GM18526 (cell line): ENCODE data around the gene IL17RE.
A peak's percentile ranks its signal among the peaks of the same experiment; 100 is the strongest.

Experiments used
- POLR2A ChIP-seq: IDR thresholded peaks from 3 replicates; pipeline ENCODE4 v1.6.1; 2011; ENCODE audit not compliant: insufficient read length; ENCODE audit errors: extremely low read depth

Gene IL17RE

DNA sequence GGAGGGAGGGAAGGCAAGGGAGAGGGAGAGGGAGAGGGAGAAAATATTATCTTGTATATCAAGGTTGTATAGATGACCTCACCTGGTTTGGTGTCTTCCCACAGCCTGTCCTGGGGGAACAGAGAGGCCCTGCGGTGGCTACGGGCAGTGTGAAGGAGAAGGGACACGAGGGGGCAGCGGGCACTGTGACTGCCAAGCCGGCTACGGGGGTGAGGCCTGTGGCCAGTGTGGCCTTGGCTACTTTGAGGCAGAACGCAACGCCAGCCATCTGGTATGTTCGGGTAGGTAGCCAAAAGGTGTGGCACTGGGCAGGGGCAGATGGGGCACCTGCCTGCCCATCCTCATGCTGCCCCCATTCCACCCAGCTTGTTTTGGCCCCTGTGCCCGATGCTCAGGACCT is 38.1 kb downstream of the IL17RE start:
- no peak for TF ChIP-seq POLR2A

DNA sequence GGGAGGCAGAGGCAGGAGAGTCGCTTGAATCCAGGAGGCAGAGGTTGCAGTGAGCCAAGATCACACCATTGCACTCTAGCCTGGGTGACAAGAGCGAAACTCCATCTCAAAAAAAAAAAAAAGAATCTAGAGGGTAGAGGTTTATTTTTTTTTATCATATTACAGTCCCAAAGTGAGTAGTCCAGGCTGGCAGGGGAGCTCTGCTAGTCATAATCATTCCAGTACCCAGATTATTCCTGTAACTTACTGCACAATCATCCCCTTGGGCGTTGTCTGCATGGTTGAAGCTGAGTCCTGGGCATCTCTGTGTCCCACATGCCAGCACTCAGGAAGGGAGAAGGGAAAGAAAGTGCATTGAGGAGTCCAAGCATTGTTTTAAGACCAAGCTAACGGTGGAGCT is 39.5 kb downstream of the IL17RE start:
- no peak for TF ChIP-seq POLR2A

DNA sequence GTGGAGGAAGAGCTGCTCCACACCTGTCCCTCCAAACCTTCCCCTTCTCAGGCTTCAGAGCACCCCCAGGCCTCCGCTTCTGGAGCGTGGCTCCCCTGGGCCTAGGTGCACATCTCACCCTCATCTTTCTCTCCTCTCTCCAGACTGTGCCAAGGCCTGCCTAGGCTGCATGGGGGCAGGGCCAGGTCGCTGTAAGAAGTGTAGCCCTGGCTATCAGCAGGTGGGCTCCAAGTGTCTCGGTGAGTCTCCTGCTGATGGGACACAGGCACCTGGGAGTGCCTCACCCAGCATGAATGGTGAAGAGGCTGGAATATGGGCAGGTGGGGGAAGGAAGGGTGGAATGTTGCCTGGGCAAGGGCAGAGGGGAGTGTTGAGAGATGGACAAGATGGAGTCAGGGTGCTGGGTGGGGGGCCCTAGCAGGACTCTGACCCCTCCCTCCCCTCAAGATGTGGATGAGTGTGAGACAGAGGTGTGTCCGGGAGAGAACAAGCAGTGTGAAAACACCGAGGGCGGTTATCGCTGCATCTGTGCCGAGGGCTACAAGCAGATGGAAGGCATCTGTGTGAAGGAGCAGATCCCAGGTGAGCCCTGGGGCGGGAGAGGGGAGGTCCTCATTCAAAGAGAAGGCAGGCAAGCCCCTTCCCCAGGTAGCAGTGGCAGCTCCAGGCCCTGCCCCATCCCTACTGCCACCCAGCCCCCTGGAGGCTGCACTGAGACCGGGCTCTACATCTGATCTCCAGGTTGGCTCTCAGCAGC is 40.5 kb downstream of the IL17RE start:
- no peak for TF ChIP-seq POLR2A

DNA sequence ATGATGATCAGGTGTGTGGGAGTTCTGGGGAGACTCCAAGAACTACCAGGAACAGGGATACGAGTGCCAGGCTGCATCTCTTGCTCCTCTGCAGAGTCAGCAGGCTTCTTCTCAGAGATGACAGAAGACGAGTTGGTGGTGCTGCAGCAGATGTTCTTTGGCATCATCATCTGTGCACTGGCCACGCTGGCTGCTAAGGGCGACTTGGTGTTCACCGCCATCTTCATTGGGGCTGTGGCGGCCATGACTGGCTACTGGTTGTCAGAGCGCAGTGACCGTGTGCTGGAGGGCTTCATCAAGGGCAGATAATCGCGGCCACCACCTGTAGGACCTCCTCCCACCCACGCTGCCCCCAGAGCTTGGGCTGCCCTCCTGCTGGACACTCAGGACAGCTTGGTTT is 41.6 kb downstream of the IL17RE start:
- TF ChIP-seq POLR2A = no peak

DNA sequence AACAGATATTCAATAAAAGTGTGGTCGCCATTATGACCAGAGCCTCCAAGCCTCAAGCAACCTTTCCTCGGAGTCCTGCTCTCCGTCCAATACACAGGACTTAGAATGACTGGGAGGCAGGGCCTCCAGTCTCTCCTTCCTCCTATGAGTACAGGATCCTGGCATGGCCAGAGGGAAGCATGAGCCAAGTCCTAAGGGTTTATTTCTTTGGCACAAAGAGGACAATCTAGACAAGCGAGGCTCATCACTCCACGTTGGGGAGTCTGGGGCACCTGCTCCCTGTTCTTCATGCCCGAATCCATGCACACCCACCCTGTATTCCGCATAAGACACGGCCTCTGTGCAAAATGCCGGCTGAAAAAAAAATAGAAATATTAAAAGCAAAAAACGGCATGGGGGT is 42.7 kb downstream of the IL17RE start:
- no peak for TF ChIP-seq POLR2A

DNA sequence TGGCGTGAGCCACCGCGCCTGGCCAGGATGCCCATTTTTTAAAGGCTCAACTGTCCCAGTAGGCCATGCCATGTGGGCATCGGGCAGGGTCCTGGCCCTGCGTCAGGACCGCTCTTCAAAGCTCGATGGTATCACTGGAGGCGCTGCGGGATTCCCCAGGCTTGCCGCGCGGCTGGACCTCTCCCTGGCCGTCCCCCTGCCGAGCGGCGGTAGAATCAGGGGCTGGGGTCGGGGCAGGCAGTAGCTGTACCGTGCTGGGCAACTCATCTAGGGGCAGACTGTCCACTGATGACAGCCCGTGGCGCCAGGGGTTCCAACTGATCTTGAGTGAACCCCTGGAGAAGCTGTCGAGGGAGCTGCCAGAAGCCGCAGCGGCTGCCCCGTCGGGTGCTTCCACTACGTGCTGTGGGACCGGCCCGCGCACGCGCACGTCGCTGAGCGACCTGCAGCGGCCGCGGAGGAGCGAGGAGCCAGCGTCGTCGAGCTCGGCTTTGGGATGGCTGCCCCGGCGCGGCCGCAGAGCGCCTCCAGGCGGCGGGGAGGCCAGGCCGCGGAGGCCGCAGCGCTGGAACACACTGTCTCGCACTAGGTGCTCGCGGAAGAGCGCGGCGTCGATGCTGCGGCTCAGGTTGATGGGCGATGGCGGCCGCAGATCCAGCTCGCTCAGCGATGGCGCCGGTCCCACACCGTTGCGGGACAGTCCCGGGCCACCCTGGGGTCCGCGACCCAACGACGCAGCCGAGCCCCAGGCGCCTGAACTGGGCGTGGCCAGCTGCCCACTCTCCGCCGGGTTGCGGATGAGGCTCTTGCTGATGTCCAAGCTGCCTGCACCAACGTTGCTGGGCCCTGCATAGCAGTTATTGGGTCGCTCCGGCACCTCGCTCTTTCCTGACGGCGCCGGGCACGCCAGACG is 43.7 kb downstream of the IL17RE start:
- peak; percentile 55 for TF ChIP-seq POLR2A

DNA sequence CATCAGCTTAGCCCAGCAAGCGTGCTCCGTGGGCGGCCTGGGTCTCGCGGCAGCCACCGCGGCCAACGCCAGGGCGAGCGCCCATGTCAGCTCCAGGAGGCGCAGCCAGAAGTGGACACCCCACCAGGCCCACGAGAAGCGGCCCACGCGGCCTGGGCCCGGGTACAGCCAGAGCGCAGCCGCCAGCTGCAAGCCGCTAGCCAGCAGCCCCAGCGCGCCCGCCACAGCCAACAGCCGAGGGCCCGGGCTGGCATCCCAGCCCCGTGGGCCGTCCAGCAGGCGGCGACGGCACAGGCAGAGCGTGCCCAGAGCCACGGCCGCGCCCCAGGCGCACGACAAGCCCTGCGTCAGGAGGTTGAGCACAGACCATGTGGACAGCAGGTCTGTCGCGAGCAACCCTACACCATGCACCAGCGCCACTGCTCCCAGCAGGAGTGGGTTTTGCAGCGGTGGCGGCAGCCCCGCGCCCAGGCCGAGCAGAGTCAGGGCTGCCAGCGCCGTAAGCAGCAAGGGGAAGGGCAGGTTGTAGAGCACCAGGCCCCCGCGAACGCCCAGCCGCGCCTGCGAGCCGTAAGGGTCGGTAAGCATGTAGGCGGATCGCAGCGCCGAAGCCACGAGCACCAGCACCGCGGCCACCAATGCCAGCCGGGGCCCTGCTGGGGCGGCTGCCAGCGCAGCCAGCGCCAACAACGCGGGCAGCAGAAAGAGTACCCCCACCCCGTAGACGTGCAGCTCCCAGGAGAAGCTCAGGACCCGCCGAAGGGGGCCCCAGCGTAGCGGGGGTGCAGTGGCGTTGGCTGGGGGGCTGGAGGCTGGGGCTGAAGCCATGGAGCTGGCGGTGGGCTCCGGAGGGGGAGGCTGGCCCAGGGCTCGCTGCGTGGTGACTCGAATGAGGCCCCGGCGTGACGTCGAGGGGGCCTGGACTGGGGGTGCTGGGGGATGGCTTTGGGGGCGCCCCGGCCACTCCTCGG is 44.7 kb downstream of the IL17RE start:
- no peak for TF ChIP-seq POLR2A

DNA sequence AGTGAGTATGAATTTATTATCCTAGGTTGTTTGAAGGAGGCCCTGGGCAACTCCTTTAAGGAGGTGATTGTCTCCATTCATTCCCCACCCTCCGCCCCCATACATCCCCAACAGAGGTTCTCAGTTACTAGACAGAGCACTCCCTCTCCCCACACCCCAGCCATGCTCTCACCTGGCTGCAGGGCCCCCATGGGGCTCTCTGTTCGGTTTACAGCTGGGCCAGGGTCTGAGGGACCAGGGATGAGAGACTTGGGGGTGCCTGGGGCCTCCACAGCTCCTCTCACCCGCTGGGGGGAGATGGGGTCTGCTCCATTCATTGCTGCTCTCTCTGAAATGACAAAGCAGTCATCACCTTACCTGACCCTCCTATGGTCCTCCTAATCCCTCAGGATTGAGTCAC is 45.9 kb downstream of the IL17RE start:
- no peak for TF ChIP-seq POLR2A

DNA sequence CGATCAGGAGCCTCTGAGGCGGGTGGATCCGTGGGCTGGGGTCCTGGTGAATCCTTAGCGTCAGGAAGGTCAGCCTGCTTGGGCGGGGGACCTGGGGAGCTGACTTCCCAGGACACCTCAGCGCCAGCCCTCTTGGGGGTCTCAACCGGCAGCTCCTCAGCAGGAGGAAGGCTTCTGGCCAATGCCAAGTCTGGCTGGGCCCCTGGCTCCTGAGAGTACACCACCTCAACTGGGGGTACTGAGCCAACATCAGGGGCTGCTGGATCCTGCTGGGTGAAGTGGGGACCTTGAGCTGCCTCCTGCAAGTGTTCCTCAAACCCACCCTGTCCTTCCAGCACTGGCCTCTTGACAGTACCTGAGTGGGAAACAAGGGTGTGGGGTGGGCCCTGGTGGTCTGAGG is 46.5 kb downstream of the IL17RE start:
- TF ChIP-seq POLR2A = no peak

DNA sequence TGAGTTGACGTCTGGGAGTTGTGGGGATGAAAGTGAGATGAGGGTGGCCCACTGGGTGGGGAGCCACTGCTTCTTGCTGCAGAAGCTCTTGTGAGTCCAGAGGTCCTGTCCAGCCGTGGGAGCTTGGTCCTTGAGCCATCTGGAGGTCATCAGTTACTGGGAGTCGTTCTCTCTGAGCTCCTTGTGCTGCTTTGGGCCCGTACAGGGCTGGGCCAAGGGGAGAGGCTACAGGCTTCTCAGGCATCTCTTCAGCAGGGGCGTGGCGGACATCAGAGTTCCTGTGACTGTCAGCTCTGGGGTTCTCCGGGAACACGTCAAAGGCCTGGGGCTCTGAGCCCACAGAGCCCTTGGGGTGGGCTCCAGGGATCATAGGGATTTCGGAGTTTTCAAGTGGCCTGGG is 47.0 kb downstream of the IL17RE start:
- TF ChIP-seq POLR2A = no peak

DNA sequence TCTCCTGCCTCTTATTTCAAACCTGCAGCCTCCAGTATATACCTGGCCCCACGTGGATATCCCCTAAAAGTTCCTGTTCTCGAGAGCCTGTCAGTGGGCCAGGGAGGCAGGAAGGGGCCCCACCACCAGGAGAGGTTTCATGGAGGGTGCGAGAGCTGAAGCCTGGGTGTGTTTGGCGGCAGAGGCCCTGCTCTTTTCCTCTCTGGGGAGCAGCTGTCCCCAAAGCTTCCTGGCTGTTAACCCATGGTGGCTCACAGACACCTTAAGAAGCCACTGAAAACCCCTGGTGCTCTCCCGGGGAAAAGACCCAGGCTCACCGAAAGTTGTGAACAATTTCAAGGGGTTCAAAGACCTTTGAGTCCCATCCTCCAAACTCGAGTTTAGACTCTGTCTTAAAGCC is 48.5 kb downstream of the IL17RE start:
- no peak for TF ChIP-seq POLR2A

DNA sequence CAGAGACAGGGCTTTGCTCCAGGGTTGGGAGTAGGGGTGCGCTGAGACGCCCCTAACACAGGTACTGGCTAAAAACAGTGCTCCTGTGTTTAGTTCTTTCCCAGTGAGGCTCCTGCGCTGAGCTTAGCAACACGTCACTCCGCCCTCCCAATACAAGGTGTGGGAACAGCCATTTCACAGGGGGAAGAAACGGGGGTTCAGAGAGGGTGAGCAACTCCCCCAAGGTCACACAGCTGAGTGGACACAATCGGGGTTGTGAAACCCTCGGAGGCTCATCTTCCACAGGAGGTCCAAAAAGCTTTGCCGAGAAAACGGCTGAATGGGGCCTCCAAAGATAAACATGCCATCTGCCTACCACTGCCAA is 48.9 kb downstream of the IL17RE start:
- no peak for TF ChIP-seq POLR2A

DNA sequence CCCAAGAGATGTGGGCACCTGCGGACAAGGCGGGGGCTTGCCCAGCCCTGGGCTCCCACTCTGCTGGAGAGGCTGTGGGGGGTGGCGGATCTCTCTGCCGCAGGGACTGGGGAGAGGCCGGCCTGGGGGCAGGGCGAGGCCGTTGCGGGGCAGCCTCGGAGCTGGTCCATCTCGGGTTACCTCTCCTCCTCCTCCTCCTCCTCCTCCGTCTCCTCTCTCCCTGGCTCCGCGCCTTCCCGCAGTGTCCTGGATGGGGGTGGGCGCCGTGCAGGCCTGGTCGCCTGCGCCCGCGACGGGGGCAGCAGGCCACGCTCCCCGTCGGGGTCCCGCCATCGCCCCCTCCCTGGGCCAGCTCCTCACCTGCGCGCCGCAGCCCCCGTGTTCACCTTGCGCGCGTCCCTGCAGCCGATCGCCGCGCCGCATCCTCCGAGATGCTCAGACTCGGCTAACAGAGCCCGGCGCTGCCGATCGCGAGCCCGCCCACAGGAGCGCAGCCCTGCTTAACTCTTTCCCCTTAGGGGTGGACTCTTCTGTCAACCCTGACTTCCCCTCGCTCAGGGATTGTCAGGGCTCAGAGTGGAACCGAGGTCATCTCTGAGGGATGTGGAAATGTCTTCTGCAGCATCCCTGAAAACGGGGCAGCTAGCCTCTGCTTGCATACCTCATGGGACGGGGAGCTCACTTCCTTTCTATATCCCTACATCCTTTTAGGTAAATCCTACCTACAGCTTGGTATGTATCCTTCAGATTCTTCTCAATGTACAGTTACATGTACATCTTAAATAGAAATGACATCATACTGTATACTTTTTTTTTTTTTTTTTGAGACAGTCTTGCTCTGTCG is 49.5 kb downstream of the IL17RE start, which contains the start of gene PRRT3:
PRRT3 (minus strand) TSS at position 447 of the 844 bp plus-strand sequence. CDS start 2,293 bp downstream, outside the sequence.
- TF ChIP-seq POLR2A = peak; percentile 34

DNA sequence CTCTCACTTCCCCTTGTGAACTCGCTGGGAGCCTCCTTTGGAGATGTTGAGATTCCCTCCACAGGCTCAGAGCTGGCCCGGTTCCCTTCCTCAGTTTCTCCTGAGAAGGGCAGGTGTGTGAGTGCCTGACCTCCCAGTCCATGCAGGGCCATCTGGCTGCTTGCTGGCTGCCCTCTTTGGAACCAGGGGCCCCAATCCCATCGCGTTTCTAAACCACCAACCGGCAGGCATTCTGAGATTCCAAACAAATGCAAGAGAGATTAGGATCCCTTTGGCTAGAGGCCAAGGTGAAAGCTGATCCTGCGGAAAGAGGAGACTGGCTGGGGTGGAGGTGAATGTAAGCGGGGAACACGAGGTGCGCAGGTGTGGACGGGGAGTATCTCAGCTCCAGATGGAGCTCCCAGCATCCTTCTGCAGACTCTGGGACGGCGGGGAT is 52.4 kb downstream of the IL17RE start:
- TF ChIP-seq POLR2A = no peak
